CD4-positive, alpha-beta T cell (primary cell): ENCODE measurements around the gene DNTT. TPM values are rescaled to one million over a fixed set of nuclear protein-coding genes. Genes with fewer than 3 reads are reported as not detected.

Source experiments
- ATAC-seq: fragments of 200-7000 bp; cut with Tn5 transposase; one replicate; pipeline ENCODE4 v1.10.0; 2022; ENCODE audit warnings: mild to moderate bottlenecking; ENCODE audit not compliant: poor library complexity
- CTCF ChIA-PET: fragments of 350-600 bp; sonication (Branson Sonifier 250); formaldehyde crosslinking; loops from one replicate; lab custom pipeline; 2021; ENCODE audit warnings: antibody characterized with exemption, inconsistent platforms; lab: Charles Lee
- POLR2A ChIA-PET: fragments of 350-600 bp; sonication (Branson Sonifier 250); formaldehyde crosslinking; loops from one replicate; lab custom pipeline; 2021; ENCODE audit warnings: antibody characterized with exemption, inconsistent platforms; lab: Charles Lee
- DNase-seq, 14 experiments: peaks; one replicate each; pipeline ENCODE4 v3.0.0-alpha.2; 2013 to 2020; ENCODE audit warnings: mixed read lengths in 2 of 14
- H3K27ac ChIP-seq, 2 donors: one replicate each; pipeline versions ENCODE4 v1.5.1 to v1.7.0; 2013; ENCODE audit warnings: low read length in 2 of 2, low read depth in 1 of 2, mild to moderate bottlenecking in 1 of 2
- H3K27me3 ChIP-seq, 2 experiments: 1 replicate in 1 of 2; 2 replicates in 1 of 2; pipeline versions ENCODE4 v1.6.1 to v1.7.0; 2013; ENCODE audit warnings: low read length in 2 of 2, control low read depth in 1 of 2, mild to moderate bottlenecking in 1 of 2, moderate library complexity in 1 of 2; ENCODE audit not compliant: insufficient read depth in 2 of 2, control insufficient read depth in 1 of 2
- H3K36me3 ChIP-seq: one replicate; pipeline ENCODE4 v1.6.1; 2013; ENCODE audit warnings: low read length, control low read depth; ENCODE audit not compliant: insufficient read depth
- H3K4me1 ChIP-seq: one replicate; pipeline ENCODE4 v1.6.1; 2013; ENCODE audit warnings: low read length, control low read depth; ENCODE audit not compliant: insufficient read depth
- H3K4me3 ChIP-seq: one replicate; pipeline ENCODE4 v1.5.1; 2013; ENCODE audit warnings: mild to moderate bottlenecking, low read length, moderate library complexity
- H3K9me3 ChIP-seq, 2 experiments: 1 replicate in 1 of 2; 2 replicates in 1 of 2; pipeline versions ENCODE4 v1.6.1 to v1.7.0; 2013; ENCODE audit warnings: low read length in 2 of 2, mild to moderate bottlenecking in 2 of 2, control low read depth in 1 of 2, moderate library complexity in 1 of 2; ENCODE audit not compliant: control insufficient read depth in 1 of 2, insufficient read depth in 1 of 2
- H3K27ac Mint-ChIP-seq: one replicate; pipeline ENCODE4 v1.8.0; 2020; ENCODE audit warnings: mixed read lengths
- H3K27me3 Mint-ChIP-seq: one replicate; pipeline ENCODE4 v1.8.0; 2021; ENCODE audit warnings: mixed read lengths
- H3K36me3 Mint-ChIP-seq: one replicate; pipeline ENCODE4 v1.8.0; 2021; ENCODE audit warnings: low read depth, mixed read lengths
- H3K4me1 Mint-ChIP-seq: one replicate; pipeline ENCODE4 v1.8.0; 2021; ENCODE audit warnings: low read depth, mixed read lengths
- H3K4me3 Mint-ChIP-seq: one replicate; pipeline ENCODE4 v1.8.0; 2020; ENCODE audit warnings: mild to moderate bottlenecking, mixed read lengths
- H3K9me3 Mint-ChIP-seq: one replicate; pipeline ENCODE4 v1.8.0; 2020; ENCODE audit warnings: mixed read lengths
- intact Hi-C, 2 experiments: fragments of 100-400 bp; cut with DNase I in 1 of 2; cut with micrococcal nuclease in 1 of 2; formaldehyde crosslinking; loops; one replicate each; pipeline versions ENCODE4 v1.15.1 to v1.9.0; 2023 to 2025; cut with DNase I, micrococcal nuclease
- total RNA-seq, 174 experiments: library from RNA in 2 of 174; stranded (reverse) in 2 of 174; gene quantifications; one replicate each; pipeline ENCODE4 v1.2.3 and lab custom pipeline; 2021 to 2026
- TF ChIP-seq, protein P1 (sequence below): fragments of 200-600 bp; IDR thresholded peaks from one replicate; pipeline ENCODE4 v1.8.0; 2022; ENCODE audit warnings: antibody characterized with exemption, mild to moderate bottlenecking

DNTT gene
- total RNA-seq, 2 experiments from 2014 or later, result 0.11 TPM; not detected in 1

DNA sequence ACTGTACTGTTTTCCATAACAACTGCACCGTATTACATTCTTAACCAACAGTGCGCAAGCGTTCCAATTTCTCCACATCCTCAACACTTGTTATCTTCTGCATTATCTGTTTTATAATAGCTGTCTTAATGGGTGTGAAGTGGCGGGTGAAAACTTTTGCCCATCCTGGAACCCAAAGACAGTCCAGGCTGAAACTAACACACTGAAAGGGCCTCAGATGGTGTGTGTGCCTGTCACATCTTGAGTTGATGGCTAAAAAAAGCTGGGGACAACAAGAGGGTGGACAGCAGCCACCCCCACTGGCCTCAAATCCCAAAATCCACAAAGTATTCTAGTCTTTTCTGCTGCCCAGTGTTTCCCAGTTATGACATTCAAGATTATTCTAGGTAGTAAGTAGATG, 35.1 kb downstream of the DNTT start:
- no peak for ATAC-seq
- no peaks in the 10 kb centered on the region for H3K4me1 ChIP-seq
- Mint-ChIP-seq H3K4me3 (no peak overlapping the region), H3K36me3 (no peaks in the 10 kb centered on the region), H3K9me3 (no peaks in the 10 kb centered on the region), H3K4me1 (peaks cover 9% of the 10 kb centered on the region), H3K27ac (no peak overlapping the region), H3K27me3 (peaks cover 2% of the 10 kb centered on the region)
- ChIA-PET POLR2A (no interaction called here), CTCF (interaction anchor here (2.3 kb wide), 1 partner anchor 110 kb away, joined by 9 read pairs; no protein-coding TSS in a partner anchor)
- H3K9me3 ChIP-seq, result no peaks in the 10 kb centered on the region
- no peak overlapping the region for H3K27ac ChIP-seq
- DNase-seq, result no peak
- TF ChIP-seq, protein P1, sequence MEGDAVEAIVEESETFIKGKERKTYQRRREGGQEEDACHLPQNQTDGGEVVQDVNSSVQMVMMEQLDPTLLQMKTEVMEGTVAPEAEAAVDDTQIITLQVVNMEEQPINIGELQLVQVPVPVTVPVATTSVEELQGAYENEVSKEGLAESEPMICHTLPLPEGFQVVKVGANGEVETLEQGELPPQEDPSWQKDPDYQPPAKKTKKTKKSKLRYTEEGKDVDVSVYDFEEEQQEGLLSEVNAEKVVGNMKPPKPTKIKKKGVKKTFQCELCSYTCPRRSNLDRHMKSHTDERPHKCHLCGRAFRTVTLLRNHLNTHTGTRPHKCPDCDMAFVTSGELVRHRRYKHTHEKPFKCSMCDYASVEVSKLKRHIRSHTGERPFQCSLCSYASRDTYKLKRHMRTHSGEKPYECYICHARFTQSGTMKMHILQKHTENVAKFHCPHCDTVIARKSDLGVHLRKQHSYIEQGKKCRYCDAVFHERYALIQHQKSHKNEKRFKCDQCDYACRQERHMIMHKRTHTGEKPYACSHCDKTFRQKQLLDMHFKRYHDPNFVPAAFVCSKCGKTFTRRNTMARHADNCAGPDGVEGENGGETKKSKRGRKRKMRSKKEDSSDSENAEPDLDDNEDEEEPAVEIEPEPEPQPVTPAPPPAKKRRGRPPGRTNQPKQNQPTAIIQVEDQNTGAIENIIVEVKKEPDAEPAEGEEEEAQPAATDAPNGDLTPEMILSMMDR, result no peak
- no peak overlapping the region for H3K4me3 ChIP-seq
- intact Hi-C loops, result no loop called here
- H3K36me3 ChIP-seq, result no peaks in the 10 kb centered on the region
- H3K27me3 ChIP-seq, result peaks cover 0 to 6% of the 10 kb centered on the region in 2 experiments

DNA sequence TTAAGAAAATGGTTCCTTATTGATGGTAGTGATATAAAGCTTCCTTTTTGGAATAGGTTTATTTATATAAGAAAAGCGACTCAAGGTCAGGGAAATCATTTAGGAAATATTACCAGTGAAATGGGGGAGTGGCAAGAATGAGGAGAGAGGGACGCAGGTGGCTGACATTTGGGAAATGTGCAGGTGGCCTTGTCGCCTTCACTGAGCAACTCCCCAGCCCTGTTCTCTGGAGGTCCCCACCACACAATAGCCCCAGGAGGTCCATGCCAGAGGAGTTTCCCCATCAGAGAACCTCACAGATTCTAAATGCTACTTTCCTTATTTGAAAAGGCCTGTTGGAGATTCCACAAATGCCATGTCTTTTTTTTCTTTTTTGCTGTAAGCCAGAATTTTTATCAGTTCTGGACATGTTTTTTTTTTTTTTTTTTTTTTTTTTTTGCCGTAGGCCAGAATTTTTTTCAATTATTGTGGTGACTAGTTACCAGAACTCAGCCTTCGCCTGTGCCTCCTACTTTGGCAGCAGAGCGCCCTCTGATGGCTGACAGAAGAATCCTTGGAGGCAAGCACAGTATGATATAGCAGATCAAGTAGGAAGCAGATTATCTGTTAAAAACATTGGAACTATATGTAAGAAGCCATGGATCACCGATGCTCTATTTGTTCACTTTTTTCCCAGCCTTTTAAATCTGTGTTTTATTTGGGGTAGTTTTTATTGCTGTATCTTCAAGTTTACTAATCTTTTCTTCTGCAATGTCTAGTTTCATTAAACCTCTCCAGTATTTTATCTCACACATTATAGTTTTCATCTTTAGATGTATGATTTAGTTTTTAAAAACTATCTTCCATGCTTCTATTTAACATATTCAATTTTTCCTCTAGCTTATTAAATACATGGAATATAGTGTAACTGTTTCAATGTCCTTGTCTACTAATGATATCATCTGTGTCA, 36.0 kb downstream of the DNTT start:
- no peaks in the 10 kb centered on the region for H3K36me3 ChIP-seq
- Mint-ChIP-seq H3K4me3 (no peak overlapping the region), H3K27ac (no peak overlapping the region), H3K36me3 (no peaks in the 10 kb centered on the region), H3K27me3 (no peaks in the 10 kb centered on the region), H3K4me1 (peaks cover under 1% of the 10 kb centered on the region), H3K9me3 (no peaks in the 10 kb centered on the region)
- no peaks in the 10 kb centered on the region for H3K9me3 ChIP-seq
- ATAC-seq (peak; percentile 87), DNase-seq (peak; percentile 28 to 77 (median 46))
- no peak overlapping the region for H3K4me3 ChIP-seq
- ChIA-PET POLR2A (no interaction called here), CTCF (interaction anchor here (2.3 kb wide), 1 partner anchor 111 kb away, joined by 9 read pairs; no protein-coding TSS in a partner anchor)
- no peaks in the 10 kb centered on the region for H3K27me3 ChIP-seq
- intact Hi-C loops, result loop anchor here (1.0 kb wide), 2 partner anchors 111 to 323 kb away; no protein-coding TSS in a partner anchor
- TF ChIP-seq, protein P1, result peak; percentile 69
- no peak overlapping the region for H3K27ac ChIP-seq
- H3K4me1 ChIP-seq, result no peaks in the 10 kb centered on the region

DNA sequence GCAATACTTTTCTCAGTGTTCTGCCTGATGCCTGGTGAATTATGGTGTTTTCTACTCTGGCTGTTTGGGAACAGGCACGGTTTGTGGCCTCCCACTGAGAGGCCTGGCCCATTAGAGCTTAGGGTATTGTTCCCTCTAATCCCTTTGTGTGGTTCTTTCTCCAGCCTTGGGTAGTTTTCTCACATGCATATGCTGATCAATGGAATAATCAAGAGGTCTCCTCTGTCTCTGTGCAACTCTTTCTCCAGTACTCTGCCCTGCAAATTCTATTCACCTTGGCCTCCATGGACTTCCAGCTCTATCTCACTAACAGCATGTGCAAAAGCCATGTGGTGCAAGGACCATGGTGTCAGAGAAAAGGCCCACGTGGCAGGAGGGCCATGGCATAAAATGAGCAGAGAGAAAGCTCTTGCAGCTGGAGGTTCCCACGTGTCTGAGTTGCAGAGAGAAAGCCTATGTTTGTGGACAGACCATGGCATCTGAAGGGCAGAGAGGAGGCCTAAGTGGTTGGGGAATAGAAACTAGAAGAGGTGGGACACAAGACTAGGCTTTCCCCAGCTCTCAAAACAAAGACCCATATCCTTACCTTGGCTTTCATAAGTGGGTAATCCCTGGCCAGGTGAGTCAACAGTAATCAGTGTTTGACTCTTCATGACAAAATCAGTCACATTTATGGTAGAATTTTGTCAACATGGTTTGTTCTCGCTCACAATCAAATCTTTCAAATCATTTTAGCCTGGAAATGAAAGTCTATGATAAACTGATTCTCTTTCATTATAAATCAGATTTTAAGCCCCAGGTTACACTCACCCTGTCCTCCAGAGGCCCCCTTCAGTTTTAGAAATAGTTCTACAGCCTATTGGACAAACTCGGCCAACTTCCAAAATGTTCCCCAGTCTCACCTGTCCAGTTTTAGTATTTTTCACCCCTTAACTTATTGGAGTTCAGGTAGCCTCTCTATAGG, 37.3 kb downstream of the DNTT start:
- Histone ChIP-seq H3K36me3 (no peaks in the 10 kb centered on the region), H3K27me3 (no peaks in the 10 kb centered on the region), H3K4me3 (no peak overlapping the region), H3K4me1 (no peaks in the 10 kb centered on the region), H3K27ac (no peak overlapping the region), H3K9me3 (no peaks in the 10 kb centered on the region)
- Mint-ChIP-seq H3K9me3 (peaks cover 2% of the 10 kb centered on the region), H3K27ac (no peak overlapping the region), H3K4me3 (no peak overlapping the region), H3K36me3 (no peaks in the 10 kb centered on the region), H3K4me1 (no peaks in the 10 kb centered on the region), H3K27me3 (no peaks in the 10 kb centered on the region)
- CTCF ChIA-PET, result interaction anchor here (2.3 kb wide), 1 partner anchor 112 kb away, joined by 9 read pairs; no protein-coding TSS in a partner anchor
- DNase-seq, result no peak
- POLR2A ChIA-PET, result no interaction called here
- ATAC-seq, result no peak
- TF ChIP-seq, protein P1, result no peak
- intact Hi-C loops, result no loop called here
